ENCODE measurements around the gene CFAP161.

GRCh38 chr15:81197688-81198281 is 63.7 kb downstream of the CFAP161 start:
- TF ChIP-seq, protein P1, sequence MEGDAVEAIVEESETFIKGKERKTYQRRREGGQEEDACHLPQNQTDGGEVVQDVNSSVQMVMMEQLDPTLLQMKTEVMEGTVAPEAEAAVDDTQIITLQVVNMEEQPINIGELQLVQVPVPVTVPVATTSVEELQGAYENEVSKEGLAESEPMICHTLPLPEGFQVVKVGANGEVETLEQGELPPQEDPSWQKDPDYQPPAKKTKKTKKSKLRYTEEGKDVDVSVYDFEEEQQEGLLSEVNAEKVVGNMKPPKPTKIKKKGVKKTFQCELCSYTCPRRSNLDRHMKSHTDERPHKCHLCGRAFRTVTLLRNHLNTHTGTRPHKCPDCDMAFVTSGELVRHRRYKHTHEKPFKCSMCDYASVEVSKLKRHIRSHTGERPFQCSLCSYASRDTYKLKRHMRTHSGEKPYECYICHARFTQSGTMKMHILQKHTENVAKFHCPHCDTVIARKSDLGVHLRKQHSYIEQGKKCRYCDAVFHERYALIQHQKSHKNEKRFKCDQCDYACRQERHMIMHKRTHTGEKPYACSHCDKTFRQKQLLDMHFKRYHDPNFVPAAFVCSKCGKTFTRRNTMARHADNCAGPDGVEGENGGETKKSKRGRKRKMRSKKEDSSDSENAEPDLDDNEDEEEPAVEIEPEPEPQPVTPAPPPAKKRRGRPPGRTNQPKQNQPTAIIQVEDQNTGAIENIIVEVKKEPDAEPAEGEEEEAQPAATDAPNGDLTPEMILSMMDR (conservative IDR thresholded peaks at IDR 0.05; ENCODE audit: low read length): no peak
- no peak for TF ChIP-seq EZH2phosphoT487 (IDR thresholded peaks at IDR 0.05; ENCODE audit: borderline replicate concordance)

Measured in Loucy (cell line).